GM12878 (cell line): Measurements from ENCODE around the gene CNNM1.

ENCODE experiments used
- BRCA1 ChIP-seq: IDR thresholded peaks from 2 replicates; pipeline ENCODE4 v1.6.1; 2011; ENCODE audit warnings: low read depth, low read length, improper control_type of control experiment
- CBFB ChIP-seq: IDR thresholded peaks from 2 replicates; pipeline ENCODE4 v1.6.1; 2016; ENCODE audit warnings: antibody characterized with exemption, low read depth
- CHD4 ChIP-seq: fragments of 200-600 bp; sonication (generic); IDR thresholded peaks from 2 replicates; pipeline ENCODE4 v1.6.1; 2016; ENCODE audit warnings: mild to moderate bottlenecking
- FOS ChIP-seq: IDR thresholded peaks from 3 replicates; pipeline ENCODE4 v1.6.1; 2011; ENCODE audit warnings: borderline replicate concordance; ENCODE audit not compliant: insufficient read length; ENCODE audit errors: extremely low read depth
- FOXK2 ChIP-seq: fragments of 450-650 bp; IDR thresholded peaks from 2 replicates; pipeline ENCODE4 v1.6.1; 2017; ENCODE audit warnings: mild to moderate bottlenecking, moderate library complexity
- MYC ChIP-seq: IDR thresholded peaks from 2 replicates; pipeline ENCODE4 v1.6.1; 2011; ENCODE audit warnings: mild to moderate bottlenecking, low read length, moderate library complexity, inconsistent platforms; ENCODE audit not compliant: insufficient read depth, insufficient replicate concordance, insufficient read length, severe bottlenecking
- POLR2A ChIP-seq: IDR thresholded peaks from 2 replicates; pipeline ENCODE4 v1.6.1; 2011; ENCODE audit warnings: low read depth, mild to moderate bottlenecking, low read length
- POLR2AphosphoS5 ChIP-seq: IDR thresholded peaks from 2 replicates; pipeline ENCODE4 v1.6.1; 2011; ENCODE audit warnings: mild to moderate bottlenecking, low read length, inconsistent platforms
- SPI1 ChIP-seq: IDR thresholded peaks from 2 replicates; pipeline ENCODE4 v1.6.1; 2011; ENCODE audit warnings: low read depth, mild to moderate bottlenecking, low read length, moderate library complexity, borderline replicate concordance; ENCODE audit not compliant: insufficient read depth
- TAF1 ChIP-seq: IDR thresholded peaks from 2 replicates; pipeline ENCODE4 v1.6.1; 2011; ENCODE audit warnings: mild to moderate bottlenecking, low read depth, low read length, borderline replicate concordance
- USF1 ChIP-seq: IDR thresholded peaks from 2 replicates; pipeline ENCODE4 v1.6.1; 2011; ENCODE audit warnings: borderline replicate concordance, low read depth, mild to moderate bottlenecking, moderate library complexity, mixed read lengths, low read length; ENCODE audit not compliant: insufficient read depth; ENCODE audit errors: extremely low read length
- YBX1 ChIP-seq: fragments of 450-650 bp; IDR thresholded peaks from 2 replicates; pipeline ENCODE4 v1.6.1; 2016; ENCODE audit warnings: antibody characterized with exemption
- TF ChIP-seq, protein P1 (sequence below), 3 experiments: IDR thresholded peaks in 2 of 3; conservative IDR thresholded peaks in 1 of 3; 2 replicates each; pipeline ENCODE4 v1.5.1; 2011; ENCODE audit warnings: low read depth in 3 of 3, low read length in 3 of 3, mild to moderate bottlenecking in 3 of 3, control low read depth in 2 of 3, moderate library complexity in 2 of 3, inconsistent platforms in 1 of 3, mixed read lengths in 1 of 3; ENCODE audit not compliant: control insufficient read depth in 2 of 3, insufficient read depth in 1 of 3; ENCODE audit errors: extremely low read depth in 1 of 3
- TF ChIP-seq, protein P2 (sequence below): IDR thresholded peaks from 2 replicates; pipeline ENCODE4 v1.6.1; 2011; ENCODE audit warnings: low read depth, mild to moderate bottlenecking, low read length, moderate library complexity, borderline replicate concordance; ENCODE audit errors: extremely low read depth

DNA sequence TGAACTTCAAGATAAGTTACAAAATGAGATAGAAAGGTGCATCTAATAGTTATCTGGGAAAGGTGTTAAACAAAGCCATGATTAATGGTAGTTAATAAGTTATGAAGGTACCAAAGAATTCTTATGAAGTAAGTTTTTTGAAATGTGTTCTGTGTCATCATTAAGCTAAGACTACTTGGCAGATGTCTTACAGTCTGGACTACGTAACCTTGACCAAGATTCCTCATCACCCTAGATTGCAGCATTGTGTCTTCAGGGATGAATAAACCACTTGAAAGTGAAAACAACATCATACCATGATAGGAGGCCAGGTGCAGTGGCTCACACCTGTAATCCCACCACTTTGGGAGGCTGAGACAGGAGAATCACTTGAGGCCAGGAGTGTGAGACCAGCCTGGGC lies 53.0 kb downstream of the CNNM1 start:
- TF ChIP-seq POLR2A: no peak
- no peak for TF ChIP-seq POLR2AphosphoS5
- no peak for TF ChIP-seq SPI1
- TF ChIP-seq MYC: no peak
- TF ChIP-seq FOS: no peak
- TF ChIP-seq USF1: no peak
- TF ChIP-seq, protein P1, sequence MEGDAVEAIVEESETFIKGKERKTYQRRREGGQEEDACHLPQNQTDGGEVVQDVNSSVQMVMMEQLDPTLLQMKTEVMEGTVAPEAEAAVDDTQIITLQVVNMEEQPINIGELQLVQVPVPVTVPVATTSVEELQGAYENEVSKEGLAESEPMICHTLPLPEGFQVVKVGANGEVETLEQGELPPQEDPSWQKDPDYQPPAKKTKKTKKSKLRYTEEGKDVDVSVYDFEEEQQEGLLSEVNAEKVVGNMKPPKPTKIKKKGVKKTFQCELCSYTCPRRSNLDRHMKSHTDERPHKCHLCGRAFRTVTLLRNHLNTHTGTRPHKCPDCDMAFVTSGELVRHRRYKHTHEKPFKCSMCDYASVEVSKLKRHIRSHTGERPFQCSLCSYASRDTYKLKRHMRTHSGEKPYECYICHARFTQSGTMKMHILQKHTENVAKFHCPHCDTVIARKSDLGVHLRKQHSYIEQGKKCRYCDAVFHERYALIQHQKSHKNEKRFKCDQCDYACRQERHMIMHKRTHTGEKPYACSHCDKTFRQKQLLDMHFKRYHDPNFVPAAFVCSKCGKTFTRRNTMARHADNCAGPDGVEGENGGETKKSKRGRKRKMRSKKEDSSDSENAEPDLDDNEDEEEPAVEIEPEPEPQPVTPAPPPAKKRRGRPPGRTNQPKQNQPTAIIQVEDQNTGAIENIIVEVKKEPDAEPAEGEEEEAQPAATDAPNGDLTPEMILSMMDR (IDR thresholded peaks at IDR 0.05 in 2 of 3, conservative IDR thresholded peaks at IDR 0.05 in 1 of 3; ENCODE audit: control insufficient read depth in 2 of 3, extremely low read depth in 1 of 3, insufficient read depth in 1 of 3, low read depth in 3 of 3, low read length in 3 of 3): no peak
- no peak for TF ChIP-seq FOXK2
- TF ChIP-seq, protein P2, sequence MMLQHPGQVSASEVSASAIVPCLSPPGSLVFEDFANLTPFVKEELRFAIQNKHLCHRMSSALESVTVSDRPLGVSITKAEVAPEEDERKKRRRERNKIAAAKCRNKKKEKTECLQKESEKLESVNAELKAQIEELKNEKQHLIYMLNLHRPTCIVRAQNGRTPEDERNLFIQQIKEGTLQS: no peak
- no peak for TF ChIP-seq CHD4
- TF ChIP-seq YBX1: no peak
- TF ChIP-seq CBFB: no peak
- TF ChIP-seq TAF1: no peak
- TF ChIP-seq BRCA1: no peak
